GM19372 (cell line): ENCODE data around the gene CLBA1.

ENCODE experiments used
- ATAC-seq: cut with Tn5 transposase; IDR thresholded peaks from one replicate; pipeline ENCODE4 v1.9.1; 2021; ENCODE audit warnings: mild to moderate bottlenecking, low read depth, moderate library complexity; ENCODE audit not compliant: unreplicated experiment

The CLBA1 gene

DNA sequence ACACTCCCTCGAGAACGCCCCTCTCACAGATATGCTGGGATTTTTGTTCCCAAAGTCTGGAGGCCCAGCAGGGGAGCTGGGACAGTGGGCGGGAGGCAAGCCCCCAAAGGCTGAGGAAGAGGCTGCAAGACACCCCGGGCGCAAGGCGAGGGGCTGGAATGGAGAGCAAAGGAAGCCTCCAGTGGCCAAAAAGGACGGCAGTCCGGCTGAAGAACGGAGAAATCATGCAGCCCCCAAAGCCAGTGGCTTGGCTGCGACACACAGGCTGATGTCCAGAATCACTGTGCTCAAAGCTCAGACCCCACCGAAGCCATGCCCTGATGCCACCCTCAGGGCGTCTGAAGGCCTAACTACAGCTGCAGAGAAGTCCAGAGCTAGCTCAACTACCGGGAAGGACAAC lies 10.9 kb downstream of the CLBA1 start:
- ATAC-seq, result no peak

DNA sequence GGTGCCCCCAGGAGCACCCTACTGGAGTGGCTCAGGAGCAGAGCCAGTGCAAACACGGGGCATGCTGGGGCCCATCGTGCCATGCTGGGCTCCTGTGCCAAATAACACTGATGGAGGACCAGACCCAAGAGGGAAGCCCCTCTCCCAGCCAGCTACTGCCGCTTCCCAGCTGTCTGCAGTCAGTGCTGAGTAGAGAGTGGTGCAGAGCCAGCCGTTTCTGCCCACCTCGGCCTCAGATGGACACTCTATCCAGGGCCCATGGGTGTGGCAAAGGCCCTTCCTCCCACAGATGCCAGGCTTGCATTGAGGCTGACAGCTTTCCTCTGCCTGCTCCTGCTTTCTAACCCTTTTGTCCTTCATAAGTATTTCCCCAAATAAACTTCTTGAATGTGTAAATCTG lies 13.2 kb downstream of the CLBA1 start:
- no peak for ATAC-seq

DNA sequence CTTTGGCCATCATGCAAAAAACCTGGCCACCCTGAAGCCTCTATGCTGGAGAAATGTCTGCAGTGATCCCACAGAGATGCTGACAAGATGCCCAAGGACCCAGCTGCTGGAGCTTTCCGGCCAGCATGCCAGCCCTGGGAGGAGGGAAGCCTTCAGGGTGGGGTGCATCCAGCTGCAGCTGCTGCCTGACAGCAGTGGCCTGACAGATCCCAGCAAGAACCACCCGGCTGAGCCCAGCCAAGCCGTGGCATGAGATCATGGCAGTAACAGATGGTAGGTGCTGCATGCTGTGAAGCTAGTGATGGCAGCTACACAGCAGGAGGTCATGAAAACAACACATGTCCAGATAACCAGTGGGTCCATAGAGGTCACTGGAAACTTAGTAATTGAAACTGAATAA lies 13.8 kb downstream of the CLBA1 start:
- no peak for ATAC-seq

DNA sequence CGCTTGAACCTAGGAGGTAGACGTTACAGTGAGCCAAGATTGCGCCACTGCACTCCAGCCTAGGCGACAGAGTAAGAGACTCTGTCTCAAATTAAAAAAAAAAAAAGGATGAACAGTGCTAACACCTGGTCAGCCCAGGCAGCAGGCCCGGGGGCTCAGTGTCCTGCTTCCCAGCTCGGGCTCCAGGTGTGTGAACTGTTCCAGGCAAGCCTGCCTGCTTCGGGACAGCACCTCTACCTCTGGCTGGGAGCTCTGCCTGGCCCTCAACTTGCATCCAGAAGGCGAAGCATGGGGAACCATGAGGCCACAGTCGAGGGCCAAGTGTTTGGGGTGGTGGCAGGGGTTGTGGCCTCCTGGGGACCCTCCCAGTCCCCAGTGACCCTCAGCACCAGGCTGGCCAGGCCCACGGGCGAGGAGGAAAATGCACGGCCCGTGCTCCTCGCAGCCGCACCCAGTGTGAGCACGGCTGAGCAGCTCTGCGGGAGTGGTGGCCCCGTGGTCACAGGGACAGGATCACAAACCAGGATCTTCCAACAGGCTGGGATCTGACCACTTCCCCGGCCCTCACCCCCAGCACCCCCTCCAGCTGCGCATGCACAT lies 19.8 kb downstream of the CLBA1 start:
- ATAC-seq, result no peak

DNA sequence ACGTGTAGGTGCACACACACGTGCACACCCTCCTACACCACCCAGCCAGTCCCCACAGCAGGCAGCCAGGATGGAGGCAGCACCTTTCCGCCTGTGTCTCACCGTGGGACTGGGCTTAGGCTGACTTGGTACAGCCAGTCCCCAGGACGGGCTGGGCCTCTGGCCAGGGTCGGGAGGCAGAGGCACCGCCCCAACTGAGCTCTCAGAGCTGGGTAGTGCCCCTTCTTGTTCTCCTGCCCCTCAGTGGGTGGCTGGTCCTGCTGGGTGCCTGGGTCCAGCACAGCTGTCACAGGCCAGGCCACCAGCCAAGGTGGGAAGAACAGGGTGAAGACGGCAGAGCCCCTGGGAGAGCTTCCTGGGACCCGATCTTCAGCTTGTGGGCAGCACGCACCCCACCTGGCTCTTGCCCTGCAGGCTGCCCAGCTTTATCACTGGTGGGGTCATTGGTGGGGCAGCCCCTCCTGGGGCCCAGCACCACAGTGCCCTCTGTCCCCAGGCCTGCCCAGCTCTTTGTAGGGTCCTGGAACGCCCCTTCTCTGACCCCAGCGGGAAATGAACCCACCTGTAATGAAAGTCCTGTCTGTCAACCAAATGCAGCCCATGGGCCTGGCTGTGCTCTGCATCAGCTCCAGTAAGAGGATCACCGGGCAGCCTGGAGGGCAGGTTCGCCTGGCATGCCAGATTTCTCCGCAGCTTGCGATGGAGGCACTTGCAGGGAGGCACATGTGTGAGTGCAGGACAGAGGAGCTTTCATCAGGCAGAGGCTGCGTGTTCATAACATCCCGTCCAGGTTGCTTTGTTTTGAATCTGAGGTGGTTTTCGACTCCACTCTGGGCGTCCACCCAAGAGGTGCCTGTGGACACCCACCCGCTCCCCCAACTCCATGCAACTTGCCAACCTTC lies 20.6 kb downstream of the CLBA1 start:
- ATAC-seq, result no peak

DNA sequence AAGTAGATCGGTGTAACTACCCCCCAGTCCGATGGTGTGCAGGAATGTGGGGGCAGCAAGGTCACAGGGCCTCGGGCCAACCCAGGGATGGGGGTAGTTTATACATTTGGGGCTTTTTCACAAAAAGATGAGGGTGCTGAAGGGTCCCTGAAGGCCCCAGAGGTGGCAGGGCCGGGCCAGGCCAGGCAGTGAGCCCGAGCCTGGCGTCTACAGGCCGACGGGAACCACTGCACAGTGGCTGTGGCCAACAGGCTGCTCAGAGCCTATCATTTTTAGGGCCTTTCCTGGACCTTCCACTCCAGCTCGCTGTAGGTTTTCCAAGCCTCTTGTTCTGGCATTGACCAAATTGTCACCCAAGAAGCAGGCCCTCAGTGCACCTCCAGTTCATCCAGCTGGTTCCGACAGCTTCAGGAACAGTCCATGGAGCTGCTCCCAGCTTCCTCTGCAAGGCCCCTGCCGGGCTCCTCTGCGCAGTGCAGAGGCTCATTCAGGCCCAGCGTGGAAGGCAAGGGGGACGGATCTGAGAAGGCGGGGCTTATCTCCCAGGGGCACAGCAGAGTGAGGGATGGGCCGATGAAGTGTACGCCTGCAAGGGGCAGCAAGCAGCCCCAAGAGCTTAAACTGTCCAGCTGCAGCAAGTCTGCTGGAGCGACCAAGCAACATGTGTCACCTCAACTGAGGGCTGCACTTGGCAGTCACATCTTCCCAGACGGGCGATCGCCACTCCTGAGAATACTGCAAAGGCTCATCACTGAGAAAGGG lies 21.4 kb downstream of the CLBA1 start:
- no peak for ATAC-seq

DNA sequence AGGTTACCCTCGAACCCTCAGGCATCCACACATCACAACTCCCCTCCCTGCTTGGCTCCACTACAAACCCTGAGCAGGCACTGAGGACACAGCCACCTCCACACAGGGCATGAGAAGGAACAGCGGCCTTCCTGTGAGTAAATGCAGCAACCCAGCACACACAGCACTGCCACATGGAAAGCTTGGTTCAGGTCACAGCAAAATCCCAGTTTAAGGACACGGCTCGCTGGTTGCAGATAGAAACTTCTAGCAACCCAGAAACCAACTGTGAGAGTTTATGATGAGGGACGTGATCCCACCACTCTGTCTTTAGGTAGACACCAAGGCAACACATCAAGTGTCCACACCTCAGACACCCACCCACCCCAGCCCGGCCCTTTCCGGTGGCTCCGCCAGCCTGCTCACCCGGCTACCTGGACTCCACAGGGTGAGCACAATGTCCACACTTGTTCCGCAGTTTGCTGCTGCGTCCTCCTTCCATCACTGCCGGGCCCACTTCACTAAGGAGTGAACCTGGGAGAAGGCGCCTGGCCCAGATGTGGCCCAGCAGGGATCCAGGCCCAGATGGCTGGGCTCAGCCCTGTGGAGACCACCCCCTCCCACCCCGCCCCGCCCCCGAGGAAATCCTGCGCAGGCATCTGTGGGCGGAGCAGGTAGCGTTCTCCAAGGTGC lies 22.1 kb downstream of the CLBA1 start:
- no peak for ATAC-seq

DNA sequence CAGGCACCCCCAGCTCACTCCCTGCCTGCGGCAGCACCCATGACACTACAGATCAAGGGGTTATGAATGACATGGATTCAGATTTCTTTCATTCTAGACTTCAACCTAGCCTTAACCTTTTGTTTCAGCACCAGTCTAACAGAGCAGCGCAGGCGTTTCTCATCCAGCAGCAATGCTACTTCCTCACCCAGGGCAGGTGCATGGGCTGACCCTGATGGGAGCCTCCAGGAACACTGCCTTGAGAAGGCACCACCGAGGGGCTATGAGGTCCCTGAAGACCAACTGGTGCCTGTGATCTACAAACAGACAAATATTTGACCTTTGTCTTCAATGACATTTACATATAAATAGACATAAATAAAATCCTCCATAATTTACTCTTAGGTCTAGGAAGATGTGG lies 24.5 kb downstream of the CLBA1 start:
- no peak for ATAC-seq

DNA sequence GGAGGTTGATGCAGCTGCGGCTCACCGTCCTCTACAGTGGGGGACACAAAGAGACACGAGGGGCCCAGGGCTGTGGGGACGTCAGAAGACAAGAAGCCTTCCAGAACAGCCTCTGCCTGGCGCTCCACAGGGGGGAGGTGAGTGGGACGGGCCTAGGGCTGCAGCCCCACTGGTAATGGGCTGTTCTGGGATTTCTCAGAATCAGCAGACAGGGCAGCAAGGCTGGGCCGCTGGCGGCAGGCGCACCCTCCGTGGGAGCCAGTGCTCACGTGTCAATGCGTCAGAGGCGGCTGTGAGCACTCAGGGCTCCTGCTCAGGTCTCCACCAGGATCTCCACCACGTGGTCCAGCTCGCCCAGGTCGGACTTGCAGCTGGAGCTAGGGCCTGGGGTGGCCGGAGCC lies 25.3 kb downstream of the CLBA1 start:
- no peak for ATAC-seq

DNA sequence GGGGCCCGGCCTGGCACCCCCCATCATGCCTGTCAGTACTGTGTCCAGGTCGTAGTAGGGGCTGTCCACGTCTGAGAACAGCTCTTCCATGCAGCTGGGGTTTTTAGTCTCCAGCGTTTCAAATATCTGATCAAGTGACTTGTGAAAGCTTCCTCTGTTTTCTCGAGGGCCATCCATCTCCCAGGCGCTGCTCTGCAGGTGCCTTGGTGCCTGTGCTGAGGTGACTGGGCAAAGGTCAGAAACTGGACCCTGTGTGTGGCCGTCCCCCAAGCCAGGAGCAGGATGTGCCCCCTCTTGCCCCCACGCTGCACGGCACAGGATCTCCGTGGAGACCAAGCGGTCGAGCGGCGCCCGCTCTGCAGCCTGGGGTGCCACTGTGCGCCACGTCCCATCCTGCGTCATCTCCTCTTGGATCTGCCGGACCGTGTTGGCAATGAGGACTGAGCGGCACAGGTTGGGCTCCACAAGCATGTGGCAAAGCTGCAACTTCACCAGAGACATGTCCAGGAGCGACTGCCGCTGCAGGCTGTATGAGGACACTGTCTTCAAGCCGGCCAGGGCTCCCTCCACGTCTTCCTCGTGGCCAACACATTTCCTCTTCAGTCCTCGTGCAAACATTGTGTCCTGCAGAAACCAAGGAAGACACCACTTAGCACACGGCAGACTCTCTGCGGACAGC lies 25.9 kb downstream of the CLBA1 start:
- no peak for ATAC-seq

DNA sequence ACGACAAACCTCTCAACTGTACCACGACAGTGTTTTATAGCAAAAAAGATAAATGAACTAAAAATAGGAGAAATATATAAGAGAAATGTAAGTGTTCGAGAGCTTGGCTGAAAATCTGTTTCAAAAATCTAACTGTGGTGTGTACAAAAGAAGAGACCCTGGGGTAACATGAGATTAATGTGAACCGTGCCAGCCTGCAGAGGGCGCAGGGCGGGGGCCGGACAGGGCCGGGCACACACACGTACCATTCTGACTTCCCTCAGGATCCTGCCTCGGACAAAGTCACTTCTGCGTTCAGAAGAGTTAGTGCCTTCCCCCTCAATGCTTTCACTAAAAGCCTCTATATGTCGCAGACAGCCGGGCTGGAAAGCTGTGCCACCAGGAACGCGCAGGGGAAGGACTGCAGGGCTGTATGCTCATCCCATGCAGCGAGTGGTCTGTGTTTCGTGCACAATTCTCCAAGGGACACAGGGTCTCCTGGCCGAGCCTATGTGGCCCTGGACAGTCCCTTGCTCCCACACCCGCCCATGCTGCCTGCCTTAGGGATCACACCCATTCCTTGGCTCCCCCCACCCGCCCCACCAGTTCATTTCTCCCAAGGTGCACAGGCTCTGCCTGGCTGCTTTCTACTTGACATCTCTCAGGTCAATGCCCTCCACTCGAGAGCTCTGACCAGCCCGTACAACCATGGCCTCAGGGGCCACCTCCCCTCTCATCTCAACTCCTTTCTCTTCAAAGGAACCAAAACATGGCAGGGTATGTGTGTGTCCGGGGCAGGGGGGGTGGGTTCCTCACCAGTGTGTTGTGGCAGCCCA lies 26.8 kb downstream of the CLBA1 start:
- ATAC-seq, result no peak

DNA sequence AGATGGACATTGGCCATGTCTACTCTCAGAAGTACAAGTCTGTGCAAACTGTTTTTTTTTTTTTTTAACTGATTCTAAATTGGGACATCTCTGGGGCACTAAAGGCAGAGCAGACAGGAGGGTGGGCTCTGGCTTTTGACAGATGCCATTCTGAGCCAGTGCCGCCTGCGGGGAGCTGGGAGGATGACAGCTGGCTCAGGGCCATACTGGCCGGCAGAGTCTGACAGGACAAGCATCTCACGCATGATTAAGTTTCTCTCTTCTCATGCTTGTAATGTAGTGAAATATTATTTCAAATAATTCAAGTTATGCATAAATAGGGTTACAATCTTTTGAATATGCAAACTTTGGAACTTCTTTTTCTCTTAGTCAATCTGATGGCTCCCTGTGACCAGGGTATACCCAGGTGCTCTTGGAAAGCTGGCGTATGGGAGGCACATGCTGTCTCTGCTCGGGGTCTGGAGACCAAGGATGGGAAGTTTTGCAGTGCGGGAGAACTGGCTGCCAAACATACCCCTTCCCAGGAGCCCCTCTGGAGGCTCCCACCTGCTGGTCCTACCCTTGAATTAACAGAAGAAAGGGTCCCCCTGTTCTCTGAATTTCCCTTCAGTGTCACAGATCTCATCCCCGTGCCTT lies 27.7 kb downstream of the CLBA1 start:
- ATAC-seq, result no peak

DNA sequence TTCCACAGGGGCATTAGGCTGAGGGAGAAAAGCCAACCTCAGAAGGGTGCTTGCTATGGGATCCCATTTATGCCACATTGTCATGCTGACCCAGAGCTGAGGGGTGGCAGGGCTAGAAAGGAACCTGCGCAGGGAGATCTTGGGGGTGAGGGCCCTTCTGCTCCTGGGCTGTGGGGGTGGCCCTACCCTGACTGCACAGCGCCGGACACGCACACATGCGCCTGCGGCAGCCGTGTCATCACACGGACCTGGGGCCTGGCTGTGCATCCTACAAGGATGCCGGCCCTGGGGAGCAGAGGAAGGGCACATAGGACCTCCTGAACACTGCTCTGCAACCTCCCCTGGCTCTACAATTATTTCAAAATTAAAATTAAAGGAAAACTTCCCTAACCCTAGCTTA lies 28.4 kb downstream of the CLBA1 start:
- no peak for ATAC-seq

DNA sequence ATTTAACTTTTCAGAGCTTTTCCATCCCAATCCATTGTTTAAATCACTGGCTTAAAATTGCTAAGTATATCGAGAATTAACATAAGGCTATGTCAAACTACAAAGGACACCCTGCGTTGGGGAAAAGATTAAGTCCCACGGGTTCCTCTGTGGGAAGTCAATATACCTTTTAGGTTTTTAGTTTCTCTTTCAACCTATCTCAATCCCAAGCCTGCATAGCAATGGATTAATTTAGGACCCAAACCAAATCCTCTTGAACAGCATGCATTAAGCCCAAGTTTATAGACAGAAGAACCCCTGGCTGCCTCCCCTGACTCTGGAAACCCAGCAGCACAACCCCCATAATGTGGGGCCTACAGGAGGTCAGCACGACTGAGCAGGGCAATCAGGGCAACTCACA lies 29.0 kb downstream of the CLBA1 start:
- ATAC-seq, result no peak

DNA sequence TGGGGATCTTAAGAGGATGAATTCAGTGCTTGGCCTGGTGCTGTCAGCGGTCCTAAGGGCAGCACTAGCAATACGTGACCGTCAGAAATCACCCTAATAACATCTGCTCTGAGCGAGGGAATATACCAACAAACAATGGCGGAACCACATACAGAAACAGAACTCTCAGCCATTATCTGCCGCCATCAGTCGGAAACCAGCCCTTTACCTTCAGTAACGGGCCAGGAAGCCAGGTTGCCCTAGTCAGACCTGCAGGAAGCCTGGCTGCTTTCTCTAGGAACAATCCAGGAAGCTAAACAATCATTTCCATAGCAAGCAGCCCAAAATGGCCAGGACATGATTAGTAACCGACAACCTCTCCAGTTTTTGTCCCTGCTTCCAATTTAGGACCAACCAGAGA lies 29.7 kb downstream of the CLBA1 start:
- ATAC-seq, result no peak

DNA sequence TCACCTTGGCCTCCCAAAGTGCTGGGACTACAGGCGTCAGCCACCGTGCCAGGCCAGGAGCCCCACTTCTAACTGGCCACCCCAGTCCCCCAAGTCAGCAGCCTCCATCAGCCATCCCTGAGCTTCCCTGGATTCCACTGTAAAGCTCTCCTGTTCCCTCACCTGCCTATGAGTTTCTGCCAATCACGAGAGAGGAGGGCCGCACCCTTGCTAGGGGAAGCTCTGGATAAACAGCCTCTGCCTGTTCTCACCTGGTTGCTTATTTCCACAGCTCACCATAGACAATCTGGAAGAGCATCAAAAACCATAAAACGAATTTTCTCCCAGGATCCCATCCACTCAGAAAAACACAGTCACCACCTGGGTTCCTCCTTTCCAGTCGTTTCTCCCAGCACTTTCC lies 30.3 kb downstream of the CLBA1 start:
- ATAC-seq, result no peak

DNA sequence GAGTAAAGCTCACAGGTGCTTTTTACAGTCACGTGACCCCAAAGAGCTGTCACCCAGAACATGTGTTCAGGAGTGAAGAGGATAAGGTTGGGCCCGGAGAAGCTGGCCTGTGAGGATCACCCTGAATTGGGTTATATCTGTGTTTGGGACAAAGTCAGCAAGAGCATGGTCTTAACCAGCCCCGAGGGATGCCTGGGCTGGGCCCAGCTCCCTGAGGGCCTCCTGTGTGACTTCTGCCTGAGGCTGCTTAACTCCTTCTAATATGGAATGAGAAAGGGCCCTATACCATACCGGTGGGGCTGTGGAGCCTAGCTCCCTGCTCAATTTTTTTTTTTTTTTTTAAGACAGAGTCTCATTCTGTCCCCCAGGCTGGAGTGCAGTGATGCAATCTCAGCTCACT lies 32.8 kb downstream of the CLBA1 start:
- ATAC-seq, result no peak

DNA sequence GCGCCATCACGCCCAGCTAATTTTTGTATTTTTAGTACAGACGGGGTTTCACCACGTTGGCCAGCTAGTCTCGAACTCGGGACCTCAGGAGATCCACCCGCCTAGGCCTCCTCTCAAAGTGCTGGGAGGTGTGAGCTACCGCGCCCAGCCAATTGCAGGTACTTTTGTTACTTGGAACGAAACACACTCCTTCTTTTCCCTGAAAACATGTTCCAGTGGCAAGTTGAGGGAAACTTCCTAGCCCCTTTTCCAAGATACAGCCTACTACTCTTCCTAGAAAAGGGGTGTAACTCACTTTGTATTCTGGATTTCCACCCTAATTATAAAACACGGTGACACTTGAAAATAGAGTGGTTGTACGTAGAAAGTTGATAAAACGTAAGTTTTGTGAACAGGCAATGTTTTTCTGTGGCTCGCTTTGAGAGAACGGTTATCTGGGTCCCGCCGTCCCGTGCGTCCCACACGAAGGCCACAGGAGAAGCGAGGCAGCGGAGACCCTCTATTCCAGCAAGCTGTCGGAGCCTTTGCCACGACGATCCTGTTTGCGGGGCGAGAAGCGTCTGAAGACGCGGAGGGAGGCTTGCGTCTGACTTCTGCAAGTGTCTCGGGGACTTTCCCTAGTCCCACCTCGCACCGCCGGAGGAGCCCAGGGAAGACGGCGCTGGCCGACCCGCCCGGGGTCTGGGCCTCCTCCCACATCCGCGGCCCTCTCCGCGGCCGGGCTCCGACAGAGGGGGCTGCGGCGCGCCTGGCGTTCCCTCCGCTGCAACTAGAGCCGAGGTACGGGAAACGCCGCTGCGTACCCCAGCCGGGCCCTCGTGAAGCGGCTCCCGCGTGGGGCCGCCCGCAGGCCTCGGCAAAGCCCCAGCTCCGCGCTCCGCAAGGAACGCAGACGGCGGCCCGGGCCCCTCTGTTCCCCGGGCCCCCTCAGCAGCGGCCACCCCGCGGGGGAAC lies 34.5 kb downstream of the CLBA1 start:
- peak; percentile 9 for ATAC-seq
